Measurements from ENCODE around the gene TBC1D22A. TPM values are rescaled to one million over a fixed set of nuclear protein-coding genes. Genes with fewer than 3 reads are reported as not detected.

Gene TBC1D22A
- polyA plus RNA-seq, 1 of the 3 experiments (the other 2 are of a cell fraction) = 16.5 TPM

DNA sequence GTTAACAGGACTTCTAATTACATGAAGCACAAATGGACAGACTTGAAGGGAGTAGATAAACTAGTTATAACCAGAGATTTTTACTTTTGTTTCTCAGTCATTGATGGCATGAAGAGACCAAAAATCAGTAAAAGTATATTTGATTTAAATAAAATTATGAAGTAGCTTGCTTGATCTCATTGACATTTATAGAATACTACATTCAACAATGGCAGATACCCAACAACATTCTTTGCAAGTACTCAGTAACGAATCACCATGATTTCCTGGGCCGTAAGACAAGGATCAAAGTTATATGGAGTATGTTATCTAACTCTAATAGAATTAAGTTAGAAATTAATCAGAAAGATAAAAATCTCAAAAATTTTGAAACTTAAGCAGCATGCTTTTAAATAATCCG is 317.6 kb downstream of the TBC1D22A start:
- Histone ChIP-seq H3K79me2 (ENCODE audit: insufficient read depth) (no peaks in the 10 kb centered on the region), H2AFZ (ENCODE audit: low read depth) (no peak overlapping the region), H3K27me3 (ENCODE audit: insufficient read depth) (no peaks in the 10 kb centered on the region), H3K4me2 (no peak overlapping the region), H3K9me3 (peaks cover 13% of the 10 kb centered on the region; the same call in 1 of the 2 replicates), H3K4me3 (ENCODE audit: low read depth in 2 of 2, low read length in 1 of 2) (no peak overlapping the region), H3K9me2 (no peaks in the 10 kb centered on the region), H3F3A (replicated peaks; ENCODE audit: insufficient read depth) (no peaks in the 10 kb centered on the region), H3K27ac (ENCODE audit: low read depth in 2 of 2, low read length in 1 of 2) (no peak overlapping the region), H4K20me1 (ENCODE audit: insufficient read depth) (no peaks in the 10 kb centered on the region), H3K36me3 (replicated peaks in 1 of 2; ENCODE audit: control insufficient read depth in 1 of 2, insufficient read depth in 2 of 2, low read length in 1 of 2) (peaks cover 0 to 4% of the 10 kb centered on the region in 2 experiments), H3K4me1 (ENCODE audit: control insufficient read depth in 1 of 2, insufficient read depth in 2 of 2, low read depth in 1 of 2, low read length in 1 of 2) (no peaks in the 10 kb centered on the region), H3K9ac (no peak overlapping the region)
- 92% methylated on average over 3 of the region's 3 CpGs for WGBS (ENCODE audit: low lambda C conversion rate)
- DNase-seq = no peak
- TF ChIP-seq POLR2AphosphoS5 (IDR thresholded peaks at IDR 0.05; ENCODE audit: low read depth, low read length) (no peak), TAF1 (IDR thresholded peaks at IDR 0.05; ENCODE audit: borderline replicate concordance, low read depth, low read length) (no peak), NFIC (IDR thresholded peaks at IDR 0.05; ENCODE audit: borderline replicate concordance) (no peak), TCF12 (IDR thresholded peaks at IDR 0.05) (no peak), PBX3 (IDR thresholded peaks at IDR 0.05) (no peak), EZH2phosphoT487 (IDR thresholded peaks at IDR 0.05; ENCODE audit: borderline replicate concordance, low read depth) (no peak), ELF1 (IDR thresholded peaks at IDR 0.05) (no peak), FOSL2 (IDR thresholded peaks at IDR 0.05; ENCODE audit: borderline replicate concordance, low read depth) (no peak), CHD2 (IDR thresholded peaks at IDR 0.05; ENCODE audit: low read length, partially characterized antibody) (no peak), FOXM1 (IDR thresholded peaks at IDR 0.05; ENCODE audit: low read depth) (no peak), YY1 (IDR thresholded peaks at IDR 0.05; ENCODE audit: low read depth) (no peak)
- CTCF ChIA-PET = interaction anchor here (0.7 to 0.9 kb wide), 2 partner anchors 282 to 374 kb away, joined by 3 read pairs; no protein-coding TSS in a partner anchor
- POLR2A ChIA-PET = no interaction called here

GRCh38 chr22:47082505-47082904 is 320.1 kb downstream of the TBC1D22A start:
- Histone ChIP-seq H3K9me2 (no peaks in the 10 kb centered on the region), H3F3A (replicated peaks; ENCODE audit: insufficient read depth) (no peaks in the 10 kb centered on the region), H3K4me2 (no peak overlapping the region), H3K9ac (no peak overlapping the region), H3K27ac (ENCODE audit: low read depth in 2 of 2, low read length in 1 of 2) (no peak overlapping the region), H3K79me2 (ENCODE audit: insufficient read depth) (no peaks in the 10 kb centered on the region), H3K9me3 (peaks cover 10% of the 10 kb centered on the region; the same call in 1 of the 2 replicates), H3K36me3 (replicated peaks in 1 of 2; ENCODE audit: control insufficient read depth in 1 of 2, insufficient read depth in 2 of 2, low read length in 1 of 2) (peaks cover 0 to 4% of the 10 kb centered on the region in 2 experiments), H4K20me1 (ENCODE audit: insufficient read depth) (no peaks in the 10 kb centered on the region), H3K4me3 (ENCODE audit: low read depth in 2 of 2, low read length in 1 of 2) (no peak overlapping the region), H3K27me3 (ENCODE audit: insufficient read depth) (no peaks in the 10 kb centered on the region), H2AFZ (ENCODE audit: low read depth) (no peak overlapping the region), H3K4me1 (ENCODE audit: control insufficient read depth in 1 of 2, insufficient read depth in 2 of 2, low read depth in 1 of 2, low read length in 1 of 2) (no peaks in the 10 kb centered on the region)
- CTCF ChIA-PET = no interaction called here
- TF ChIP-seq MXI1 (IDR thresholded peaks at IDR 0.05; ENCODE audit: low read depth, low read length) (no peak), RFX5 (IDR thresholded peaks at IDR 0.05; ENCODE audit: low read length) (no peak), PBX3 (IDR thresholded peaks at IDR 0.05) (no peak), RAD21 (IDR thresholded peaks at IDR 0.05; ENCODE audit: low read length) (no peak), ELF1 (IDR thresholded peaks at IDR 0.05) (no peak), NFIC (IDR thresholded peaks at IDR 0.05; ENCODE audit: borderline replicate concordance) (no peak), REST (IDR thresholded peaks at IDR 0.05; ENCODE audit: low read depth, low read length) (no peak), NRF1 (IDR thresholded peaks at IDR 0.05; ENCODE audit: low read depth, low read length) (no peak), GABPA (IDR thresholded peaks at IDR 0.05; ENCODE audit: low read depth) (no peak), RXRA (IDR thresholded peaks at IDR 0.05; ENCODE audit: borderline replicate concordance, low read depth) (no peak), TEAD4 (IDR thresholded peaks at IDR 0.05; ENCODE audit: borderline replicate concordance, insufficient read depth) (no peak), FOXM1 (IDR thresholded peaks at IDR 0.05; ENCODE audit: low read depth) (no peak), GATA2 (CRISPR knock-in tag; IDR thresholded peaks at IDR 0.05) (no peak)
- no peak for DNase-seq
- POLR2A ChIA-PET = no interaction called here
- 77% methylated on average over 1 of the region's 1 CpG for WGBS (ENCODE audit: low lambda C conversion rate)
